ENCODE measurements around the gene PDZD7. TPM values are rescaled to one million over a fixed set of nuclear protein-coding genes. Genes with fewer than 3 reads are reported as not detected.

The PDZD7 gene
- total and polyA plus RNA-seq, 9 of the 15 experiments (the other 6 are each of a cell fraction or from before 2014, with no cell fraction given) = 0.04 to 0.24 (median 0.08) TPM; not detected in 3

DNA sequence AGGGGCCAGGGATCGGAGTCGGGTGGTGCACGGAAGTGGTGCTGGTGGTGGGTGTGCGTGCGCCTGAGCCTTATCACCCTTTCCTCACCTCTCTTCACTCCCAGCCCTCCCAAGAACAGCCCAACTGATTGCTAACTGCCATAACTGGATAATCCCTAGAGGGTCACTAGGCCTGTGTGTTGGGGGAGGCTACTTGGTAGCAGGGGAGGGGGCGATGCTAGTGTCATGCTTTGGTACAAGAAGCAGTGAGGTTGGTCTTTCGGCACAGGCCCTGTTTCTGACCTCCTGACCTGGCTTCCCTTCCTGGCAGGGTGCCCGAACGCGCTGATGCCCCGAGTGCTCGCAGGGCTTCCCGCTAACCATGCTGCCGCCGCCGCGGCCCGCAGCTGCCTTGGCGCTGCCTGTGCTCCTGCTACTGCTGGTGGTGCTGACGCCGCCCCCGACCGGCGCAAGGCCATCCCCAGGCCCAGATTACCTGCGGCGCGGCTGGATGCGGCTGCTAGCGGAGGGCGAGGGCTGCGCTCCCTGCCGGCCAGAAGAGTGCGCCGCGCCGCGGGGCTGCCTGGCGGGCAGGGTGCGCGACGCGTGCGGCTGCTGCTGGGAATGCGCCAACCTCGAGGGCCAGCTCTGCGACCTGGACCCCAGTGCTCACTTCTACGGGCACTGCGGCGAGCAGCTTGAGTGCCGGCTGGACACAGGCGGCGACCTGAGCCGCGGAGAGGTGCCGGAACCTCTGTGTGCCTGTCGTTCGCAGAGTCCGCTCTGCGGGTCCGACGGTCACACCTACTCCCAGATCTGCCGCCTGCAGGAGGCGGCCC lies 31.5 kb upstream of the PDZD7 start (continued):
- TF ChIP-seq, protein P1, sequence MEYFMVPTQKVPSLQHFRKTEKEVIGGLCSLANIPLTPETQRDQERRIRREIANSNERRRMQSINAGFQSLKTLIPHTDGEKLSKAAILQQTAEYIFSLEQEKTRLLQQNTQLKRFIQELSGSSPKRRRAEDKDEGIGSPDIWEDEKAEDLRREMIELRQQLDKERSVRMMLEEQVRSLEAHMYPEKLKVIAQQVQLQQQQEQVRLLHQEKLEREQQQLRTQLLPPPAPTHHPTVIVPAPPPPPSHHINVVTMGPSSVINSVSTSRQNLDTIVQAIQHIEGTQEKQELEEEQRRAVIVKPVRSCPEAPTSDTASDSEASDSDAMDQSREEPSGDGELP (CRISPR knock-in tag; IDR thresholded peaks at IDR 0.05; ENCODE audit: borderline replicate concordance) = peak; percentile 43
- TF ChIP-seq MCM3 (IDR thresholded peaks at IDR 0.05) (no peak), RAD21 (CRISPR knock-in tag; conservative IDR thresholded peaks at IDR 0.05 in 1 of 2, IDR thresholded peaks at IDR 0.05 in 1 of 2) (peak in 1 of 2 experiments; percentile 39; a peak in 2 of 4 replicates), RUNX1 (IDR thresholded peaks at IDR 0.05; ENCODE audit: low read depth) (no peak), SAFB2 (IDR thresholded peaks at IDR 0.05; ENCODE audit: borderline replicate concordance, low read depth, low read length, severe bottlenecking) (no peak), CBFB (CRISPR knock-in tag; IDR thresholded peaks at IDR 0.05) (no peak), NR4A1 (CRISPR knock-in tag; IDR thresholded peaks at IDR 0.05) (no peak), NR4A1 (tag; IDR thresholded peaks at IDR 0.05) (no peak), ZNF212 (CRISPR knock-in tag; IDR thresholded peaks at IDR 0.05) (no peak), STAT5B (CRISPR knock-in tag; IDR thresholded peaks at IDR 0.05) (no peak), ZNF354B (CRISPR knock-in tag; IDR thresholded peaks at IDR 0.05) (no peak), ZNF253 (CRISPR knock-in tag; conservative IDR thresholded peaks at IDR 0.05) (no peak), MAFK (IDR thresholded peaks at IDR 0.05; ENCODE audit: low read length) (no peak), BHLHE40 (IDR thresholded peaks at IDR 0.05; ENCODE audit: low read length) (peak; percentile 80), KDM5B (IDR thresholded peaks at IDR 0.05; ENCODE audit: insufficient replicate concordance, low read depth, low read length) (no peak), ZKSCAN8 (CRISPR knock-in tag; IDR thresholded peaks at IDR 0.05) (peak; percentile 47; the same call in 1 of the 2 replicates), CREM (IDR thresholded peaks at IDR 0.05; ENCODE audit: low read depth) (peak; percentile 53; the same call in 1 of the 2 replicates), SIRT6 (IDR thresholded peaks at IDR 0.05; ENCODE audit: low read depth, low read length) (no peak), ZNF232 (CRISPR knock-in tag; IDR thresholded peaks at IDR 0.05) (no peak), ELF2 (CRISPR knock-in tag; IDR thresholded peaks at IDR 0.05) (no peak)
- TF ChIP-seq, protein P2, sequence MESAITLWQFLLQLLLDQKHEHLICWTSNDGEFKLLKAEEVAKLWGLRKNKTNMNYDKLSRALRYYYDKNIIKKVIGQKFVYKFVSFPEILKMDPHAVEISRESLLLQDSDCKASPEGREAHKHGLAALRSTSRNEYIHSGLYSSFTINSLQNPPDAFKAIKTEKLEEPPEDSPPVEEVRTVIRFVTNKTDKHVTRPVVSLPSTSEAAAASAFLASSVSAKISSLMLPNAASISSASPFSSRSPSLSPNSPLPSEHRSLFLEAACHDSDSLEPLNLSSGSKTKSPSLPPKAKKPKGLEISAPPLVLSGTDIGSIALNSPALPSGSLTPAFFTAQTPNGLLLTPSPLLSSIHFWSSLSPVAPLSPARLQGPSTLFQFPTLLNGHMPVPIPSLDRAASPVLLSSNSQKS (CRISPR knock-in tag; IDR thresholded peaks at IDR 0.05) = no peak
- TF ChIP-seq, protein P3, sequence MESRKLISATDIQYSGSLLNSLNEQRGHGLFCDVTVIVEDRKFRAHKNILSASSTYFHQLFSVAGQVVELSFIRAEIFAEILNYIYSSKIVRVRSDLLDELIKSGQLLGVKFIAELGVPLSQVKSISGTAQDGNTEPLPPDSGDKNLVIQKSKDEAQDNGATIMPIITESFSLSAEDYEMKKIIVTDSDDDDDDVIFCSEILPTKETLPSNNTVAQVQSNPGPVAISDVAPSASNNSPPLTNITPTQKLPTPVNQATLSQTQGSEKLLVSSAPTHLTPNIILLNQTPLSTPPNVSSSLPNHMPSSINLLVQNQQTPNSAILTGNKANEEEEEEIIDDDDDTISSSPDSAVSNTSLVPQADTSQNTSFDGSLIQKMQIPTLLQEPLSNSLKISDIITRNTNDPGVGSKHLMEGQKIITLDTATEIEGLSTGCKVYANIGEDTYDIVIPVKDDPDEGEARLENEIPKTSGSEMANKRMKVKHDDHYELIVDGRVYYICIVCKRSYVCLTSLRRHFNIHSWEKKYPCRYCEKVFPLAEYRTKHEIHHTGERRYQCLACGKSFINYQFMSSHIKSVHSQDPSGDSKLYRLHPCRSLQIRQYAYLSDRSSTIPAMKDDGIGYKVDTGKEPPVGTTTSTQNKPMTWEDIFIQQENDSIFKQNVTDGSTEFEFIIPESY (CRISPR knock-in tag; IDR thresholded peaks at IDR 0.05) = peak; percentile 53
- TF ChIP-seq, protein P4, sequence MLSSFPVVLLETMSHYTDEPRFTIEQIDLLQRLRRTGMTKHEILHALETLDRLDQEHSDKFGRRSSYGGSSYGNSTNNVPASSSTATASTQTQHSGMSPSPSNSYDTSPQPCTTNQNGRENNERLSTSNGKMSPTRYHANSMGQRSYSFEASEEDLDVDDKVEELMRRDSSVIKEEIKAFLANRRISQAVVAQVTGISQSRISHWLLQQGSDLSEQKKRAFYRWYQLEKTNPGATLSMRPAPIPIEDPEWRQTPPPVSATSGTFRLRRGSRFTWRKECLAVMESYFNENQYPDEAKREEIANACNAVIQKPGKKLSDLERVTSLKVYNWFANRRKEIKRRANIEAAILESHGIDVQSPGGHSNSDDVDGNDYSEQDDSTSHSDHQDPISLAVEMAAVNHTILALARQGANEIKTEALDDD (IDR thresholded peaks at IDR 0.05) = peak; percentile 59; the same call in 1 of the 2 replicates
